IMR-90 (cell line): ENCODE results near the gene FBH1. TPM values are rescaled to one million over a fixed set of nuclear protein-coding genes. Genes with fewer than 3 reads are reported as not detected.
A peak's percentile ranks its signal among the peaks of the same experiment; 100 is the strongest.

Experiments
- ATAC-seq: fragments of 200-7000 bp; cut with Tn5 transposase; 2 replicates; pipeline ENCODE4 v1.9.1; 2020; ENCODE audit warnings: low read depth, mild to moderate bottlenecking, moderate library complexity
- BruUV-seq: library from RNA; stranded (reverse); fragments of 400-500 nt; replicated peaks from 2 replicates; lab custom pipeline; 2021; lab: Mats Ljungman, UMichigan
- CTCF ChIA-PET: fragments of 300-600 bp; formaldehyde crosslinking; extraction: SDS; loops from one replicate; lab custom pipeline; 2021; ENCODE audit warnings: antibody characterized with exemption; lab: Yijun Ruan, JAX
- POLR2A ChIA-PET: fragments of 300-600 bp; sonication (Branson Sonifier 250); formaldehyde crosslinking; loops from one replicate; lab custom pipeline; 2022; ENCODE audit warnings: antibody characterized with exemption; ENCODE audit not compliant: unreplicated experiment; lab: Charles Lee
- DNase-seq: peaks from one replicate; pipeline ENCODE4 v3.0.0; 2013
- H2AFZ ChIP-seq: replicated peaks from 2 replicates; pipeline ENCODE3; 2013; ENCODE audit warnings: low read length, mild to moderate bottlenecking; ENCODE audit not compliant: poor library complexity
- H2AK5ac ChIP-seq: 2 replicates; pipeline ENCODE4 v1.6.1; 2013; ENCODE audit warnings: low read depth, low read length, inconsistent platforms
- H2AK9ac ChIP-seq: replicated peaks from 2 replicates; pipeline ENCODE3; 2013; ENCODE audit warnings: mild to moderate bottlenecking, low read depth, low read length, moderate library complexity; ENCODE audit not compliant: poor library complexity
- H2BK120ac ChIP-seq: 2 replicates; pipeline ENCODE4 v1.6.1; 2013; ENCODE audit warnings: low read depth, low read length, inconsistent platforms
- H2BK15ac ChIP-seq: 3 replicates; pipeline ENCODE4 v1.6.1; 2013; ENCODE audit warnings: low read depth, low read length, inconsistent platforms
- H2BK20ac ChIP-seq: 2 replicates; pipeline ENCODE4 v1.6.1; 2013; ENCODE audit warnings: low read depth, mild to moderate bottlenecking, inconsistent platforms, low read length, moderate library complexity
- H2BK5ac ChIP-seq: 2 replicates; pipeline ENCODE4 v1.6.1; 2013; ENCODE audit warnings: mild to moderate bottlenecking, low read depth, low read length, inconsistent platforms; ENCODE audit not compliant: poor library complexity, severe bottlenecking
- H3K14ac ChIP-seq: replicated peaks from 2 replicates; pipeline ENCODE4 v1.6.1; 2013; ENCODE audit warnings: low read depth, low read length, inconsistent platforms
- H3K18ac ChIP-seq: 2 replicates; pipeline ENCODE4 v1.6.1; 2013; ENCODE audit warnings: low read depth, low read length, control low read depth
- H3K23ac ChIP-seq: 2 replicates; pipeline ENCODE4 v1.6.1; 2013; ENCODE audit warnings: low read depth, low read length, inconsistent platforms
- H3K27ac ChIP-seq: 2 replicates; pipeline ENCODE4 v1.5.1; 2013; ENCODE audit warnings: mild to moderate bottlenecking, control low read depth, low read length; ENCODE audit not compliant: insufficient read depth
- H3K27me3 ChIP-seq: 2 replicates; pipeline ENCODE4 v1.6.1; 2013; ENCODE audit warnings: low read length; ENCODE audit not compliant: control insufficient read depth, insufficient read depth
- H3K36me3 ChIP-seq: 2 replicates; pipeline ENCODE4 v1.6.1; 2013; ENCODE audit warnings: low read length, mixed read lengths; ENCODE audit not compliant: control insufficient read depth, insufficient read depth
- H3K4ac ChIP-seq: 2 replicates; pipeline ENCODE4 v1.6.1; 2013; ENCODE audit warnings: low read depth, low read length, inconsistent platforms
- H3K4me1 ChIP-seq: 2 replicates; pipeline ENCODE4 v1.6.1; 2013; ENCODE audit warnings: low read length, mixed read lengths; ENCODE audit not compliant: control insufficient read depth, insufficient read depth
- H3K4me2 ChIP-seq: 2 replicates; pipeline ENCODE4 v1.6.1; 2013; ENCODE audit warnings: low read depth, mild to moderate bottlenecking, control low read depth, low read length, moderate library complexity
- H3K4me3 ChIP-seq: 2 replicates; pipeline ENCODE4 v1.5.1; 2013; ENCODE audit warnings: low read depth, mild to moderate bottlenecking, control low read depth, low read length, moderate library complexity; ENCODE audit not compliant: insufficient read depth
- H3K56ac ChIP-seq: 2 replicates; pipeline ENCODE4 v1.6.1; 2013; ENCODE audit warnings: low read length, inconsistent platforms; ENCODE audit not compliant: insufficient read depth; ENCODE audit errors: extremely low read depth
- H3K79me1 ChIP-seq, 2 experiments: 2 replicates each; pipeline ENCODE4 v1.6.1; 2013; ENCODE audit warnings: low read length in 2 of 2, inconsistent platforms in 1 of 2, low read depth in 1 of 2
- H3K9ac ChIP-seq: 2 replicates; pipeline ENCODE4 v1.6.1; 2013; ENCODE audit warnings: low read depth, low read length, control low read depth
- H3K9me1 ChIP-seq: 2 replicates; pipeline ENCODE4 v1.6.1; 2013; ENCODE audit warnings: low read length, inconsistent platforms; ENCODE audit not compliant: insufficient read depth
- H3K9me3 ChIP-seq: 2 replicates; pipeline ENCODE4 v1.6.1; 2013; ENCODE audit warnings: low read length; ENCODE audit not compliant: control insufficient read depth, insufficient read depth
- H4K20me1 ChIP-seq: 2 replicates; pipeline ENCODE4 v1.6.1; 2013; ENCODE audit warnings: low read length, inconsistent platforms; ENCODE audit not compliant: insufficient read depth
- H4K5ac ChIP-seq: 2 replicates; pipeline ENCODE4 v1.6.1; 2013; ENCODE audit warnings: mild to moderate bottlenecking, low read depth, low read length, control low read depth
- H4K8ac ChIP-seq, 2 experiments: 2 replicates each; pipeline ENCODE4 v1.6.1; 2013; ENCODE audit warnings: low read depth in 2 of 2, low read length in 2 of 2, control low read depth in 1 of 2, inconsistent platforms in 1 of 2
- H4K91ac ChIP-seq: 2 replicates; pipeline ENCODE4 v1.6.1; 2013; ENCODE audit warnings: low read depth, low read length, inconsistent platforms; ENCODE audit not compliant: insufficient read depth
- BHLHE40 ChIP-seq: fragments of 150-350 bp; IDR thresholded peaks from 2 replicates; pipeline ENCODE4 v1.6.1; 2016; ENCODE audit warnings: mild to moderate bottlenecking, low read depth, low read length
- CEBPB ChIP-seq: IDR thresholded peaks from 2 replicates; pipeline ENCODE4 v1.6.1; 2012; ENCODE audit warnings: low read depth, low read length, improper control_type of control experiment
- CHD1 ChIP-seq: IDR thresholded peaks from 2 replicates; pipeline ENCODE4 v1.6.1; 2012; ENCODE audit warnings: low read depth, low read length, improper control_type of control experiment
- MAFK ChIP-seq: IDR thresholded peaks from 2 replicates; pipeline ENCODE4 v1.6.1; 2012; ENCODE audit warnings: low read depth, low read length, improper control_type of control experiment
- MAZ ChIP-seq: IDR thresholded peaks from 2 replicates; pipeline ENCODE4 v1.6.1; 2012; ENCODE audit warnings: low read depth, mild to moderate bottlenecking, low read length, improper control_type of control experiment, moderate library complexity, borderline replicate concordance
- MXI1 ChIP-seq: IDR thresholded peaks from 2 replicates; pipeline ENCODE4 v1.6.1; 2012; ENCODE audit warnings: low read depth, mild to moderate bottlenecking, low read length, moderate library complexity, borderline replicate concordance
- POLR2A ChIP-seq: IDR thresholded peaks from 2 replicates; pipeline ENCODE4 v1.6.1; 2012; ENCODE audit warnings: mild to moderate bottlenecking, low read depth, low read length
- RAD21 ChIP-seq: IDR thresholded peaks from 2 replicates; pipeline ENCODE4 v1.6.1; 2012; ENCODE audit warnings: low read length, improper control_type of control experiment
- RCOR1 ChIP-seq: IDR thresholded peaks from 2 replicates; pipeline ENCODE4 v1.6.1; 2012; ENCODE audit warnings: mild to moderate bottlenecking, low read length, improper control_type of control experiment; ENCODE audit not compliant: insufficient replicate concordance
- RFX5 ChIP-seq: IDR thresholded peaks from 2 replicates; pipeline ENCODE4 v1.8.0; 2012; ENCODE audit warnings: low read depth, mild to moderate bottlenecking, low read length, moderate library complexity
- WGBS, 2 experiments: methylation state at CpG; one replicate each; pipeline versions ENCODE4 v1.1.5 to v1.1.7; 2013; ENCODE audit warnings: missing lambda C conversion rate in 2 of 2; ENCODE audit not compliant: insufficient read length in 1 of 2; ENCODE audit errors: extremely low coverage in 2 of 2; 5-methylcytosine and 5-hydroxymethylcytosine counted together
- dilution Hi-C: fragments of 300-500 bp; cut with HindIII; formaldehyde crosslinking; loops from one replicate; pipeline ENCODE4 v1.14.3; 2018; ENCODE audit warnings: low sequenced_read_pairs; ENCODE audit not compliant: unreplicated experiment
- in situ Hi-C: fragments of 300-500 bp; cut with MboI; formaldehyde crosslinking; loops from 3 replicates; pipeline ENCODE4 v1.14.3; 2019; ENCODE audit warnings: low sequenced_read_pairs, inconsistent platforms, mixed read lengths
- intact Hi-C: fragments of 100-400 bp; cut with micrococcal nuclease; formaldehyde crosslinking; loops from 2 replicates; pipeline ENCODE4 v1.10.0; 2022
- polyA plus RNA-seq, 3 experiments: library from polyadenylated mRNA; depleted of rRNA; stranded (reverse); fragments of >200 nt; gene quantifications; 2 replicates each; pipeline ENCODE4 v1.2.3, GENCODE V29; 2012; ENCODE audit warnings: low replicate concordance in 1 of 3
- total RNA-seq: library from RNA; depleted of rRNA; stranded (reverse); fragments of >200 nt; gene quantifications from 2 replicates; pipeline ENCODE4 v1.2.3, GENCODE V29; 2012

Gene FBH1
- total and polyA plus RNA-seq, 2 of the 4 experiments (the other 2 are of a cell fraction), result 59.3 to 72.2 TPM

GRCh38 chr10:5840314-5841307, 49.4 kb upstream of the FBH1 start:
- Histone ChIP-seq H3K23ac (no peak overlapping the region), H3K4me3 (no peak overlapping the region), H4K91ac (no peak overlapping the region), H3K4me1 (no peaks in the 10 kb centered on the region), H4K5ac (no peak overlapping the region), H3K9me1 (no peaks in the 10 kb centered on the region), H3K56ac (no peak overlapping the region), H2BK120ac (no peak overlapping the region), H4K20me1 (no peaks in the 10 kb centered on the region; the same call in 1 of the 2 replicates), H4K8ac (no peak overlapping the region), H3K9me3 (no peaks in the 10 kb centered on the region), H3K4ac (no peak overlapping the region), H2BK15ac (no peak overlapping the region), H3K14ac (no peak overlapping the region), H2BK20ac (no peak overlapping the region), H3K9ac (no peak overlapping the region), H3K27ac (no peak overlapping the region), H2BK5ac (no peak overlapping the region), H3K18ac (no peak overlapping the region), H3K4me2 (no peak overlapping the region), H2AFZ (peak overlapping the region; percentile 80), H3K79me1 (no peaks in the 10 kb centered on the region), H2AK5ac (no peak overlapping the region), H3K36me3 (no peaks in the 10 kb centered on the region), H2AK9ac (no peak overlapping the region), H3K27me3 (no peaks in the 10 kb centered on the region)
- ChIA-PET POLR2A (no interaction called here), CTCF (no interaction called here)
- in situ Hi-C loops, result no loop called here
- WGBS, 2 experiments, result 41% methylated on average over 16 of the region's 40 CpGs; no CpG with 5 or more reads in 1 of the 2 experiments
- ATAC-seq, result no peak
- intact Hi-C loops, result no loop called here
- no TSS peak for BruUV-seq
- DNase-seq, result no peak
- dilution Hi-C loops, result no loop called here
- TF ChIP-seq BHLHE40, result no peak
- TF ChIP-seq CHD1, result no peak
- TF ChIP-seq RFX5, result no peak
- no peak for TF ChIP-seq RAD21
- no peak for TF ChIP-seq POLR2A
- TF ChIP-seq MAFK, result no peak
- no peak for TF ChIP-seq CEBPB
- TF ChIP-seq RCOR1, result no peak
- TF ChIP-seq MAZ, result no peak
- no peak for TF ChIP-seq MXI1
